Natural killer cell (primary cell): ENCODE results near the gene IL4R. TPM values are rescaled to one million over a fixed set of nuclear protein-coding genes. Genes with fewer than 3 reads are reported as not detected.

ENCODE experiments used
- ATAC-seq, 3 donors: fragments of 150-1000 bp in 2 of 3; fragments of 200-7000 bp in 1 of 3; cut with Tn5 transposase; 1 replicate in 1 of 3; 2 replicates in 2 of 3; pipeline ENCODE4 v1.10.0; 2021; ENCODE audit warnings: mild to moderate bottlenecking in 2 of 3, moderate library complexity in 2 of 3
- DNase-seq, 2 donors: peaks; one replicate each; pipeline versions ENCODE4 v3.0.0 to v3.0.0-alpha.2; 2013 to 2021; ENCODE audit warnings: mixed read lengths in 1 of 2
- H3K27ac ChIP-seq: one replicate; pipeline ENCODE4 v1.5.1; 2013; ENCODE audit warnings: mild to moderate bottlenecking, low read length
- H3K27me3 ChIP-seq: one replicate; pipeline ENCODE4 v1.6.1; 2013; ENCODE audit warnings: low read length; ENCODE audit not compliant: control insufficient read depth, insufficient read depth
- H3K36me3 ChIP-seq: one replicate; pipeline ENCODE4 v1.6.1; 2013; ENCODE audit warnings: low read length; ENCODE audit not compliant: control insufficient read depth, insufficient read depth
- H3K4me1 ChIP-seq: one replicate; pipeline ENCODE4 v1.6.1; 2013; ENCODE audit warnings: low read length; ENCODE audit not compliant: control insufficient read depth, insufficient read depth
- H3K4me3 ChIP-seq: one replicate; pipeline ENCODE4 v1.5.1; 2013; ENCODE audit warnings: low read length
- H3K9me3 ChIP-seq: one replicate; pipeline ENCODE4 v1.6.1; 2013; ENCODE audit warnings: low read length; ENCODE audit not compliant: control insufficient read depth, insufficient read depth
- H3K27ac Mint-ChIP-seq, 2 donors: one replicate each; pipeline ENCODE4 v1.8.0; 2022; ENCODE audit warnings: mild to moderate bottlenecking in 2 of 2, mixed read lengths in 2 of 2, moderate library complexity in 1 of 2
- H3K27me3 Mint-ChIP-seq, 2 donors: one replicate each; pipeline ENCODE4 v1.8.0; 2022; ENCODE audit warnings: low read depth in 2 of 2, mixed read lengths in 2 of 2
- H3K36me3 Mint-ChIP-seq: one replicate; pipeline ENCODE4 v1.8.0; 2022; ENCODE audit warnings: mixed read lengths
- H3K4me1 Mint-ChIP-seq, 2 donors: one replicate each; pipeline ENCODE4 v1.8.0; 2022; ENCODE audit warnings: mixed read lengths in 2 of 2
- H3K4me3 Mint-ChIP-seq: one replicate; pipeline ENCODE4 v1.8.0; 2022; ENCODE audit warnings: mild to moderate bottlenecking, moderate library complexity, mixed read lengths
- H3K9me3 Mint-ChIP-seq, 2 donors: one replicate each; pipeline ENCODE4 v1.8.0; 2022; ENCODE audit warnings: mixed read lengths in 2 of 2
- CTCF ChIP-seq: fragments of 200-600 bp; IDR thresholded peaks from one replicate; pipeline ENCODE4 v1.8.0; 2022; ENCODE audit warnings: antibody characterized with exemption
- WGBS: methylation state at CpG from one replicate; pipeline ENCODE4 v1.1.7; 2013; ENCODE audit warnings: missing lambda C conversion rate; ENCODE audit not compliant: insufficient coverage; 5-methylcytosine and 5-hydroxymethylcytosine counted together
- intact Hi-C: fragments of 100-400 bp; cut with micrococcal nuclease; formaldehyde crosslinking; loops from one replicate; pipeline ENCODE4 v1.14.2; 2022
- total RNA-seq, 4 donors: library from RNA; stranded (reverse); fragments of 120-200 nt in 1 of 4; gene quantifications; one replicate each; pipeline versions ENCODE4 v1.2.3 to v1.2.4, GENCODE V29; 2013 to 2022

IL4R gene
- total RNA-seq, 3 donors from 2014 or later (not counting 1 experiment from before 2014, with no cell fraction given): 70.2 to 87.2 (median 86.0) TPM

- no peak overlapping the region for H3K27ac ChIP-seq
- no peak for ATAC-seq
These were observed 34.3 kb downstream of the IL4R start for GRCh38 chr16:27347930-27348685.

GRCh38 chr16:27349276-27349675 lies 35.5 kb downstream of the IL4R start:
- no peak overlapping the region for H3K27ac ChIP-seq
- H3K27ac Mint-ChIP-seq: no peak overlapping the region
- ATAC-seq: no peak

More at GRCh38 chr16:27347930-27348685, 34.3 kb downstream of the IL4R start:
- no peak for TF ChIP-seq CTCF
- Mint-ChIP-seq H3K36me3 (peaks cover 9% of the 10 kb centered on the region), H3K27me3 (no peaks in the 10 kb centered on the region), H3K27ac (peak overlapping the region in 1 of 2 donors; percentile 60), H3K9me3 (no peaks in the 10 kb centered on the region), H3K4me3 (no peak overlapping the region), H3K4me1 (peaks cover 0 to 14% of the 10 kb centered on the region in 2 donors)
- H3K27me3 ChIP-seq: no peaks in the 10 kb centered on the region
- no peaks in the 10 kb centered on the region for H3K9me3 ChIP-seq
- peaks cover 76% of the 10 kb centered on the region for H3K36me3 ChIP-seq
- peaks cover 4% of the 10 kb centered on the region for H3K4me1 ChIP-seq
- WGBS: 67% methylated on average over 9 of the region's 9 CpGs
- H3K4me3 ChIP-seq: no peak overlapping the region
- intact Hi-C loops: no loop called here
- no peak for DNase-seq

GRCh38 chr16:27350006-27350405 lies 36.2 kb downstream of the IL4R start:
- no peaks in the 10 kb centered on the region for H3K27me3 ChIP-seq
- no peak for TF ChIP-seq CTCF
- peaks cover 4% of the 10 kb centered on the region for H3K4me1 ChIP-seq
- ATAC-seq: no peak
- Mint-ChIP-seq H3K4me1 (peaks cover 7 to 22% of the 10 kb centered on the region in 2 donors), H3K4me3 (no peak overlapping the region), H3K36me3 (peaks cover 20% of the 10 kb centered on the region), H3K27ac (peak overlapping the region; percentile 40 to 51), H3K27me3 (no peaks in the 10 kb centered on the region), H3K9me3 (no peaks in the 10 kb centered on the region)
- no peak for DNase-seq
- no peaks in the 10 kb centered on the region for H3K9me3 ChIP-seq
- WGBS: 100% methylated on average over 2 of the region's 3 CpGs
- H3K4me3 ChIP-seq: no peak overlapping the region
- H3K27ac ChIP-seq: no peak overlapping the region
- peaks cover 83% of the 10 kb centered on the region for H3K36me3 ChIP-seq
- intact Hi-C loops: no loop called here

More at GRCh38 chr16:27349276-27349675, 35.5 kb downstream of the IL4R start:
- WGBS: 97% methylated on average over 3 of the region's 3 CpGs
- peaks cover 14% of the 10 kb centered on the region for H3K36me3 Mint-ChIP-seq
- Histone ChIP-seq H3K9me3 (no peaks in the 10 kb centered on the region), H3K36me3 (peaks cover 83% of the 10 kb centered on the region), H3K27me3 (no peaks in the 10 kb centered on the region), H3K4me1 (peaks cover 4% of the 10 kb centered on the region), H3K4me3 (no peak overlapping the region)
- intact Hi-C loops: no loop called here
- no peaks in the 10 kb centered on the region for H3K9me3 Mint-ChIP-seq
- H3K27me3 Mint-ChIP-seq: no peaks in the 10 kb centered on the region
- H3K4me3 Mint-ChIP-seq: peak overlapping the region; percentile 25
- TF ChIP-seq CTCF: no peak
- H3K4me1 Mint-ChIP-seq: peaks cover 5 to 17% of the 10 kb centered on the region in 2 donors
- no peak for DNase-seq
